Stomach (tissue), 4 donors: Measurements from ENCODE around the gene IL22RA2.

Experiments used
- EP300 ChIP-seq: sonication (generic); formaldehyde crosslinking; IDR thresholded peaks from one replicate; pipeline ENCODE4 v1.6.1; 2017; ENCODE audit warnings: antibody characterized with exemption
- POLR2A ChIP-seq, 4 donors: fragments of 450-650 bp; IDR thresholded peaks; one replicate each; pipeline ENCODE4 v1.6.1; 2016; ENCODE audit warnings: antibody characterized with exemption in 4 of 4, control low read depth in 2 of 4, mild to moderate bottlenecking in 1 of 4, moderate library complexity in 1 of 4
- POLR2AphosphoS5 ChIP-seq, 3 donors: sonication (generic); formaldehyde crosslinking; IDR thresholded peaks; one replicate each; pipeline ENCODE4 v1.6.1; 2016; ENCODE audit warnings: antibody characterized with exemption in 3 of 3
- TF ChIP-seq, protein P1 (sequence below), 7 experiments: fragments of 450-650 bp in 4 of 7; fragments of 200-600 bp in 3 of 7; sonication (generic) in 3 of 7; IDR thresholded peaks; one replicate each; pipeline ENCODE4 v1.5.1; 2016 to 2019; ENCODE audit warnings: antibody characterized with exemption in 7 of 7, control low read depth in 2 of 7, mild to moderate bottlenecking in 1 of 7

DNA sequence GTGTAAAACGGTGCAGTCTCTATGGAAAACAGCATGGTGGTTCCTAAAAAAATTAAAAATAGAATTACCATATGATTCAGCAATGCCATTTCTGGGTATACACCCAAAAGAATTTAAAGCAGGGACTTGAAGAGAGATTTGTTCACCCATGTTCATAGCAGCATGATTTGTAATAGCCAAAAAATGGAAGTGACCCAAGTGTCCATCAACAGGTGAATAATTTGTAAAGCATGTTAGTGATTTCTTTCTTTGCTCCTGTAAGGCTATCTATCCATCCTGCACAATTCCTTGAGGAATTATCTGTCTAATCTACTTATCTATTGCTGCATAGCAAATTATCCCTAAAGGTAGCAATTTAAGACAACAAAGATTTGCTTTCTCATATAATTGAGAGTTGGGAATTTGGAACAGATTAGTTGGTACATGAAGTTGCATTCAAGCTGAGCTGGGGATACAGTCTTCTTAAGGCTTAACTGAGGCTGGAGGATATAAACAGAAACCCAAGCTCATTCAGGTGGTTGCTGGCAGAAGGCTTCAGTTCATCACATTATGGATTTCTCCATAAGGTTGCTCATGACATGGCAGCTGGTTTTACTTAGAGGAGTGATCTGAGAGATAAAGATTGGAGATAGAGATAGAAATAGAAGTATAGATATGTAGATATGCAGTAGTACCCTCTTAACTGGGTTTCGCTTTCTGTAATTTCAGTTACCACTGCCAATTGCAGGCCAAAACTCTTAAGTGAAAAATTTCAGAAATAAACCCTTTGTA is 62.0 kb downstream of the IL22RA2 start:
- no peak for TF ChIP-seq POLR2A (IDR thresholded peaks at IDR 0.05)
- TF ChIP-seq, protein P1, sequence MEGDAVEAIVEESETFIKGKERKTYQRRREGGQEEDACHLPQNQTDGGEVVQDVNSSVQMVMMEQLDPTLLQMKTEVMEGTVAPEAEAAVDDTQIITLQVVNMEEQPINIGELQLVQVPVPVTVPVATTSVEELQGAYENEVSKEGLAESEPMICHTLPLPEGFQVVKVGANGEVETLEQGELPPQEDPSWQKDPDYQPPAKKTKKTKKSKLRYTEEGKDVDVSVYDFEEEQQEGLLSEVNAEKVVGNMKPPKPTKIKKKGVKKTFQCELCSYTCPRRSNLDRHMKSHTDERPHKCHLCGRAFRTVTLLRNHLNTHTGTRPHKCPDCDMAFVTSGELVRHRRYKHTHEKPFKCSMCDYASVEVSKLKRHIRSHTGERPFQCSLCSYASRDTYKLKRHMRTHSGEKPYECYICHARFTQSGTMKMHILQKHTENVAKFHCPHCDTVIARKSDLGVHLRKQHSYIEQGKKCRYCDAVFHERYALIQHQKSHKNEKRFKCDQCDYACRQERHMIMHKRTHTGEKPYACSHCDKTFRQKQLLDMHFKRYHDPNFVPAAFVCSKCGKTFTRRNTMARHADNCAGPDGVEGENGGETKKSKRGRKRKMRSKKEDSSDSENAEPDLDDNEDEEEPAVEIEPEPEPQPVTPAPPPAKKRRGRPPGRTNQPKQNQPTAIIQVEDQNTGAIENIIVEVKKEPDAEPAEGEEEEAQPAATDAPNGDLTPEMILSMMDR (IDR thresholded peaks at IDR 0.05): no peak
- TF ChIP-seq POLR2AphosphoS5 (IDR thresholded peaks at IDR 0.05): no peak
- TF ChIP-seq EP300: no peak
